HG02588 (cell line): ENCODE data around the gene ADPRH.
"Not testable (repeated sequence)": the region's sequence is repeated elsewhere in the genome, so short reads cannot be mapped to it uniquely, and the experiment has no call there.

Experiments used
- ATAC-seq: cut with Tn5 transposase; IDR thresholded peaks from one replicate; pipeline ENCODE4 v1.9.1; 2021; ENCODE audit warnings: mild to moderate bottlenecking, moderate library complexity; ENCODE audit not compliant: unreplicated experiment

The ADPRH gene

DNA sequence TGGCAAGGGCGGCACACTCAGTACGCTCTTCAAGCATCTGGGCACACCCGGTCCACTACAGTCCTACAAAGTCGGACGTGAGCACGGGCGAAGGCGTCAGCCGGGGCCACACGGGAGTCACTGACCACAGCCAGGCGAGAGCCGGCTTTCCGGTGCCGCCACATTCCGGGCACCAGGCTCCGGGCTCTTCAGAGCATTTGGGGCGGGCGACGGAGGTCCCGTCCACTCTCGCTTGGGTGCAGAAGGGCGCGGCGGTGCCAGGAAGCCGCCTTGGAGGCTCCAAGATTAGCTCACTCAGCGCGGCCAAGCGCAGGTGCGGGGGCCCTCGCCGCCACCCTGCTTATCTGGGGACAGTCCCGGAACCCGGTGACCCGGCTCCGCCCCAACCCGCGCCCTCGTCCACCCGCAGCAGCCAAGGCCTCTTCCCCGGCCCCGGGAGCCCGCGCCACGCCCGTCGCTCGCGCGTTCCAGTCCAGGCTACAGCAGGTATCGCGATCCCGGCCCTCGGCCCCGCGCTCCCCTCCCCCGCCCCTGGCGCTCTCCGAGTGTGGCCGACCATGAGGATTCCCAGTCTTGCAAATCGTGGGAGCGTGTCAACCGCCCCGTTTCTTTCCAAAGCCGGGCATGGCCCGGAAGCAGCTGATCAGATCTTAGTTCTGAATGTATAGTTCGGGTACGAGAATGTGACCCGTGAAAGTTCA lies at the start of gene ADPRH:
TSS of gene ADPRH (plus strand) at position 127 of the 701 bp plus-strand sequence. CDS start 2,678 bp downstream, outside the sequence.
- peak; percentile 74 for ATAC-seq

DNA sequence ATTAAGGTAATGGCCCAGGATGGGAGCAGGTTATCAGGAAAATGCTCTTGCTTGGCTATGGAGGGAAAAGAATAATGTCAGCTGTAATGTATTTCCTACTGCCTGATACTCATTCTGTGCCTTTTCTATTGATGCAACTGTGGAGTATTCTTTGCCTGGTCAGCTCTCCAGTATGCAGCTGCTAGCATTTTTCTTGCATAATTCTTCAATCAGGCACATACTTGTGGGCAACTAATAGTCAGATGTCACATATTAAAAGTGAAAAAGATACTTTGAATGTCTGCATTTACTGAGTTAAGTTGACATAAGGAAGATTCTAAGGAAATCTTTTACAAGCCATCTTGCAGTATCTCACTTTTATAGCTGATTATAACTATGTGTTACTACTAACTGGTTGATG lies 49.4 kb upstream of the ADPRH start:
- ATAC-seq: no peak

DNA sequence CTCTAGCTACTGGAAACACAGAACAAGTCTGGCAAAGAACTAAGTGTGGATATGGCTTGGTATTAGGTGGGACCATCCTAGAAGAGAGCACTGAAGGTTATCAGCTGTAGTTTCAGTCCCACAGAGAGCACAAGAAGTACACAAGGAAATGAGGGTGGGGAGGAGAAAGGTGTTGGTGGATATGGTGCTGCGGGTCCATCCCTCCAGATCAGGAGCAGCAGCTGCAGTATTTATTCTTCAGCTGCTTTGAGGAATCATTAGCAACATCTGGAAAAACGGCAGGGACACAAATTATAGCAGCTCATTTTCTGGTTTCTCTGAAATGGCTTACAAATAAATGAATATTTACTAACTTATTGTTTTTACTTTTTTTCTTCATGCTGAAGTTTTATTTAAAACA lies 48.8 kb upstream of the ADPRH start:
- ATAC-seq: no peak

DNA sequence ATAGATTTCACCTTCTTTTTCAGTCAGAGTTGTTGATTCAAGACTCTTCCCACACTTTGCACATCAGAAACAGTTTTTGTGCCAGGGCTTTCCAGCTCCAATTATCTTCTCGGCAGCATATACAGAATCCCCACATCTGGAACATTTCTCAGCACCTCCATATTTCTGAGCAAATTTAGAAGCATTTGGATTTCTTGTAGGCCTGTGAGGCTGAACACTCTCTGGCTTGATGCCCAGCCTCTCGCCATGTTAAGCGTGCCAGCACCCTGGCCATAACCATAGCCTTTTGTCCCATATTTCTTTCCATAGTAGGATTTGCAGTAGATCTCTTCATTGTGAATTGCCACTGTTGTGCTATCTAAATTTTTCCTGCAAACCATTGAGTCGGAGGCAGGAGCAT lies 48.1 kb upstream of the ADPRH start:
- ATAC-seq: no peak

DNA sequence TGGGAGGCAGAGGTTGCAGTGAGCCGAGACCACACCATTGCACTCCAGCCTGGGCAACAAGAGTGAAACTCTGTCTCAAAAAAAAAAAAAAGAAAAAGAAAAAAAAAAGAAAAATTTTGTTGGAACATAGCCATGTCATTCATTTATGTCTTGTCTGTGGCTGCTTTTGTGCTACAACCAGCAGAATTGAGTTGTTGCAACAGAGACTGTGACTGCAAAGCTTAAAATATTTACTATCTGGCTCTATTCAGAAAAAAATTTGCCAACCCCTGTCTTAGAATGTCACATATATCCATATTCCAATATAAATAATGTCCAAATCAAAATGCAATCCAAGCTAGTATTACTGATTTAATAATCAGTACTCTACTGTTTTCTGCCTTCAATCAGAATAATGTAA lies 45.0 kb upstream of the ADPRH start:
- ATAC-seq: no peak

DNA sequence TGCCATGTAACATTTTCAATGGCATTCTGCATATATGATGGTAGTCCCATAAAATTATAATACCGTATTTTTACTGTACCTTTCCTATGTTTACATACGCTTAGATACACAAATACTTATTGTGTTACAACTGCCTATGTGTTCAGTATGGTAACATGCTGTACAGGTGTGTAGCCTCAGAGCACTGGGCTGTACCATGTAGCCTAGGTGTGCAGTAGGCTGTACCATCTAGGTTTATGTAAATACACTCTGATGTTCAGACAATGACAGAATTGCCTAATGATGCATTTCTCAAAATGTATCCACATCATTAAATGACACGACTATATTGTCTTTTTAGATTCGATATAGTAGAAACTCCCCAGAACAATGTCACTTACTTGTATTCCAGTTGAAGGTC lies 42.5 kb upstream of the ADPRH start:
- no peak for ATAC-seq

DNA sequence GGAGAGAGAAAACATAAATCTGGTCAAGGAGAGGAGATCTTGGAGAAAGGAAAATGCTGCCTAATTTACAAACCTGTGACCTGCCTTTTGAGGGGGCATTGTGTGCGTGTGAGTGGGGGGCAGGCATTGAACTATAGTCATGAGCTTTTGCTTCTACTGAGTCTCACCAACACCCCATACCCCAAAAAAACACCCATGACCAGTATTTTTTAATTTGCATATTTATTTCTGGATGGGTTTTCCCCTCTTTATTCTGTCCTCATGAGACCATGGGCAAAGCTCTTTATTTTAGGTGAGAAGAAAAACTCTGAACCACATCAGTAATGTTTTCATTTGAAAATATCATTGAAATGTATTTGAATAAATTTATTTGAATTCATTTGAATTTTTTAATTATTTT lies 40.5 kb upstream of the ADPRH start:
- ATAC-seq: no peak

DNA sequence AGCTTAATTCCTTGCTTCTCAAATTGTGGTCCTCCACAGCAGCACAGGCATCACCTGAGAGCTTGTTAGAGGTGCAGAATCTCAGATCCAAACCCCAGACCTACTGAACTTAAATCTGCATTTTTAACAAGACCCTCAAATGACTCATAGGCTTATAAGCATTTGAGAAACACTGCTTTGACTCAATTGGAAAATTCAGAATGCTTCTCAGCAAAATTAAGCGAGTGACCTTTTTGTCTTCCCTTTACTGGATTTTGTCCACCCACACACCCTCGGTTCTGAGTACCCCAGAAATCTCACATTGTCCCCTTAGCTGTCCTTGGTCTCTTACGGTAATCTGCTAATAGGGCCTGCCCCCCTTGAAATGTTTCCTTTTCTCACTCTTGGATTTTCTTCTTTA lies 37.7 kb upstream of the ADPRH start:
- no peak for ATAC-seq

DNA sequence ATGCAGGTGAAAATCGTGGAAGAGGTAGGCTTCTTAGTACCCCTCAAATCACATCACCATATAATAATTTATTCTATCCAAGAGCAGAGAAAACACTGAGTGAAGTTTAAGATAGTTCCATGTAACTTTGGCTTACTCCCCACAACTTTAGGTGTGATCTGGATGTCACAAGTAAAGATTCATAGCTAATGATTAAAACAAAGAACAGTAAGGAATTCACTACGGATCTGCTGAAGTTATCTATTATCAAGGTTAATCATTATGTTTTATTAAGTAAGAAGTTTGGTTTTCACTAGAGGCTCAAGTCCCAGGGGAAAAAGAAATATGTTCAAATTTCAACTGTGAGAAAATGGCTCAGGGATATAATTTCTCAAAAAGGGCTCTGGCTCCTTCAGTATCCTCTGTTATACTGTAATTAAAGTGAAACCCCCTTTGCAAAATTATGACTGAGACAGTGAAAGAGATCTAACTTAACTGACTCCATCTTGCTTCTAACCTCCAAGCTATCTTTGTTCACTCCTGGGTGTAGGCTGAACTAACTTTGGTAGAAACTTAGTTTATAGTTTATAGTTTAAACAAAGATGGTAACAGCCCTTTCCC lies 37.0 kb upstream of the ADPRH start:
- ATAC-seq: no peak

DNA sequence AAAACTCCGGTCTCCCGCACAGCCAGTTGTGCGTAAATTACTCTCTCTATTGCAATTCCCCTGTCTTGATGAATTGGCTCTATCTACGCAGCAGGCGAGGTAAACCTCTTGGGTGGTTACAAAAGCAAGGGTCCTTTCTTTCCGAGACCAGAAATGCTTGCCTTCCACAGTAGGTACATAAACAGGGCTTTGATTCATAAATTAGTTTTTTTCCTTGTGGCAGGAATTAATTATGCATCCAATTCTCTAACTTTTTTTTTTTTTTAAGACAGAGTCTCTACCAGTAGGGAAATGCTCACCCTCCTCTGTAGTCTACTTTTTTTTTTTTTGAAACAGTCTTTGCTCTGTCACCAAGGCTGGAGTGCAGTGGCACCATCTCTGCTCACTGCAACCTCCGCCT lies 36.1 kb upstream of the ADPRH start:
- no peak for ATAC-seq

DNA sequence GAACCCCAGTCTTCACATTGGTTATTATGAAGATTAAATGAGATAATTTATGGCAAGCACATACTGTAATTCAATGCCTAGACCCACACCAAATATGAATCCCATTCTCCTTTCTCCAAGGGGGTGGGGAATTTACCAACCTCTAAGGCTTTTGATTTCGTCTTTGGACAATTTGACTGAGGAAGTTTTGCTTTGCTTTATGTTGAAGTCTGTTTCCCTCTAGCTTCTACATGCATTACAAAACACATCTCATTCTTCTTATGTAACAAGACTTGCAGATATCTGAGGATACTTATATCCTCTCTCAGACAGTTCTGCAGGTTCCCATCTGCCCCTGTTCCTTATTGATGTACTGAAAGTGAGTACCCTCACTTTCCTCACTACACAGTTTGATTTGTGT lies 32.1 kb upstream of the ADPRH start:
- ATAC-seq: no peak

DNA sequence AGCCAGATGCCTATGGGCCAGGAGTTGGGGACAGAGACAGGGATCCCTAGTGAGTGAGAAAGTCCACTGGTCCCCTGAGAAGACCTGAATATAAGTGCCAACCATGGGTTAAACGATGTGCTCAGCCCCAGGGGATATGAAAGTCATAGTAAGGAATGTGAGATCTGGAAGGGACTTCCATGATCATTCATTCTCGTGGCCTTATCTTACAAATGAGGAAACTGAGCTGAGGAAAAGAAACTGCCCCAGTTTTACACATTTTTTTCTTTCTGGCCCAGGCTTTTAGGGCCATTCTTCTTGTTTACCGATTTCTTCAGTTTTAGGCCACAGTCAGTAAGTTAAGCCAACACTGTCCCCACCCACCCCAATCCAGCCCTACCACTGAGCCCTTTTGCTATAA lies 31.0 kb upstream of the ADPRH start:
- ATAC-seq: no peak

DNA sequence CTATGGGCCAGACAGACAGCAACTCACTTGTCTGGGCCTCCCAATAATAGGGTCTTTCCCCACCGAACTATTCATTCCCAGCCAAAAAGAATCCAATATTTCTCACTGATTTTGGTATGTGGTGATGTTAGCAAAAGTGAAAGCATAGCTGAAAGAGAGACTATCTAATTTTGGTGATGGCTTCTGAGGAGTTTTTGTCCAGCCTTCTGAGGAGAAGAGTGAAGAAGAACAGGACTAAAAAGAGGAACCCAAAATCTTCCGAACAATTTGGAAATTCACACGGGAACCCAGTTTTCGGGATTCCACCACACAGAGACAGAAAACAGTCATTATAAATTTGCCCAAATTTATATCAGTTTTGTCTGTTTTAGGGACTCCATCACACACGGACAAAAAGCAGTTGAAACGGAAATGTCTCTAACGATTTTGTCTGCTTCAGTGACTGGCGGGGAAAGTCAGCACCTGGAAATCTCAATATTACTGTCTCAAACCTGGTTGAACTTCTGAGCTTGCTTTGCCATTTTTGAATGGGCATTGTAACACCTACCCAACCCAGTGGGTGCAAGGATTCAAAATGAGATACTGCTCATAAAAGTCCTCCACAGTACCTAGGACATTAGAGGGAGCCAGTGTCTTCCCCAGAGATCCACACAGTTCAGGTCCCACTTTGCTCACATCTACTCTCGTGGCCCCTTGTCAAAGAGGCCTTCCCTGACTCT lies 28.9 kb upstream of the ADPRH start:
- no peak for ATAC-seq

DNA sequence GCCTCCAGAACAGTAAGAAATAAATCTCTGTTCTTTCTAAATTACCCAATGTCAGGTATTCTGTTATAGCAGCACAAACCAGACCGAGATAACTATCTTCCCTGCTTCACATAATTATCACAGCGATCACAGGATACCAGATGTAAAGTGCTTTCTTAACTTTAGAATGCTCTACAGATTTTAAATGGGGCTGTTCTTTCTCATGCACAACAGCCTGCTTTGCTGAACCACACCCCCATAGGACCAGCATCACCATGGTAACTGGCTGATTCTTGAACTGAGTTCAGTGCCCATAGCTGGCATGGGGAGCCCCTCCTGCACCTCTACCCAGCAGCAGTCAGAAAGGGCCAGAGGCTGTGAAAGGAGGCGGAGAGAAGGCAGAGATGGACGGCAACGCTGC lies 27.7 kb upstream of the ADPRH start:
- no peak for ATAC-seq

DNA sequence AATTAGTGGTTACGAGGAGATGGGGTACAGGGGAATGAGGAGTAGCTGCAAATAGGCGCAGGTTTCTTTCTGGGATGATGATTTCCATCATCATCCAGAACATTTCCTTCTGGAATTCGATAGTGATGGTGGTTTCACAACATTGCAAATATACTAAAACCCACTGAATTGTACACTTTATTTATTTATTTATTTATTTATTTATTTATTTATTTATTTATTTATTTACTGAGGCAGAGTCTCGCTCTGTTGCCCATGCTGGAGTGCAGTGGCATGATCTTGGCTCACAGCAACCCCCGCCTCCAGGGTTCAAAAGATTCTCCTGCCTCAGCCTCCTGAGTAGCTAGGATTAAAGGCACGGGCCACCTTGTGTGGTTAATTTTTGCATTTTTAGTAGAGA lies 26.4 kb upstream of the ADPRH start:
- not testable (repeated sequence) for ATAC-seq

DNA sequence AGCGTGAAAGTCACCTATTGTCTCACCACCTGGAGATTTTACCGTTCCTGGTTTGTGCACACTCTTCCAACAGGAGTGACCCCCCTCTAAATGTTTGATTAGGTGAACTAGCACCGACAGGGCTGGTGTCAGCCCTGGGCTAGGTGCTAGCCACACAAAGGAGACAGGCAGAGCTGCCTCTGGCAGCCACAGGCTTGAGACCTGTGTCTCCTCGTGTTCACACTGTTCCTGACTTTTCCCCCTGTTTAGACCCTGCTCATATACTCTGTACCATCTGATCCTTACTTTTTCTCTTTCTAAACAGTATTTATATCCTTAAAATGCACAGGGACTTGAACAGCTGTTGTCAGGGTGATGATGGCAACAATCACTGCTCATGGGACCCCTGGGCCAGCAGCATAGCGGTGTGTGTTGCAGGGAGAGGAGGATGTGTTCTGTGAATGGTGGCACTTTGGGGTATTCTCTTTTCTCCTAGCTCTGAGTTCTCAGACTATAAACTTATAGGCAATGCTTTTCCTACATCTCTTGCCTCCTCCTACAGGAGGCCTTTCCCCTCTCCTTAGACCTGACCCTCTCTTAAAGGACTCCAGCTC lies 25.4 kb upstream of the ADPRH start:
- ATAC-seq: no peak

DNA sequence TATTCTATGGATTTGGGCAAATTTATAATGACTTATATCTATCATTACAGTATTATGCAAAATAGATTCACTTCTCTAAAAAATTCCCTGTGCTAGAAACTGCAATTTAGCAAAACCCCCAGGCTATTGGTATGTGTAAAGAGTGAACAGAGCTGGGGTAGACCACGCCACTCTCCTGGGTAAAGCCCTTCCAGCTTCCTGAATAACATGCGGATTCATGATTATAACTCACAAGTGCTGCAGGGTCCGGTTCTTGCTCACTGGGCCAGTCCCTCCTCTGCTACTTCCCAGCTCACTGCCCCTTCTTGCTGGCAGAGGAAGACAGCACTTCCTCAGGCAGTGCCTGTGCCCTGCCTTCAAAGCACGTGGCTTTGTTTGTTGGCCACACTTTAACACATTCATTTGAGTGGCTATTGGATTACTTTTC lies 24.0 kb upstream of the ADPRH start:
- ATAC-seq: no peak

DNA sequence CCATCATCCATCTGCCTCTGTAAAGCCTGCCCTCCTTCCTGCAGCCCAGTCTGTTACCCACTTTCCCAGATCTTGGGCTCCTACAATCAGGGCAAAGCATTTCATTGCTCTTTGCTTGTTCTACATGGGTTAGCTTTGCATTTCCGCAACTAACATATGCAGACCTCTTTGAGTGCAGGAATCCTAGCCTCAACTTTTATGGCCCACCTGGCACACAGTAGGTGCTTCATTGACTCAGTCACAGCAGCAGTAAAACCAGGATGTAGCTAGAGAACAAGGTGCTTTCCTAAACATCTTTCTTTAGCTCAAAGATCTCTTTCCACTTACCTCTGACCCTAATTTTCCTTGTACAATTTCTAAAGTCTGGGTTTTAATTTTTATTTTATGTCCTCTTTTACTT lies 23.4 kb upstream of the ADPRH start:
- no peak for ATAC-seq

DNA sequence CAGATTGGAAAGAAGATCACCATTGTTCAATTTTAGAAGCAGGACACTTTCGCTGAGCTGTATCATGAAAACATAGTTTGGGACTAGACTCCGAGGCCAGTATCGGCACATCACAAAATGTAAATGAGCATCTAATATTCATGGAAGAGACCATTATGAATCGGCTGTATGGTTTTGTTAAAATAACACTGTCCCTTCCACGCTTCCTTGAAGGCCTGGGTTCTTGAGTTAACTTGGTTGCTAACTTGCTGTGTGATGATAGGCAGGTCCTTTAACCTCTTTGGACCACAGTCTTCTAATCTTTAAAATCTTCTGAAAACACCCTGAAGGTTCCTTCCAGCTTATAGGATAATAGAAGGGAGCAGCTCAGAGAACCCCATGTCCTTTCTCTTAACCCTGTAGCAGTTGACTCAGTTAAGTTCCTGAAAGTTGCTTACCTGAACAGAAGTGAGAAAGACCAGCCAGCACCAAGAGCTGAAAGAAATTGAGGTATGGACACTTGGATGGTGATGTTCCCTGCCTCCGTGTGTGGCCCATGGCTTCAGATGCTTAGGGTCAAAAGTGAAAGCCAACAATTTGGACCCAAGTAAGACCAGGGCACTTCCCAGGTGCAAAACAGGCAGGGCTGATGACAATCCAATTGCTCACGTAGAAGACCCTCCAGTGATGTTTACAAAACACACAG lies 22.0 kb upstream of the ADPRH start:
- ATAC-seq: no peak

DNA sequence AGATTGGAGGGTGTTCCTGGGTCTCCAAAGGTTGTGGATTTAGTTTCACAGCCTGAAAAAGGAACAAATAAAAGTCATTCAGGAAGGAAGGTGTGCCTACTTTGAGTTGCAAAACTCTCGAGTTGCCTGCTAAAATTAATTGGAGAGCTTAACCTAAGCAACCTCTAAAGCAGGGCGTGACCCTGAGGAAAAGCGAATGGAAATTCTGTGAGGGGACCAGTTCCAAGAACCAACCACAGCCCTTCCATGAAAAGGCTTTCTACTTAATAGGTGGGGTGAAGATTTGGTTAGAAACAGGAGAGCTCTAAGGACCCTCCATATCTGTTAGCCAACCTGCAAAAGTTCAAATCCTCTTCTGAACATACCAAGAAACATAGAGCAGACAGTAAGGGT lies 21.4 kb upstream of the ADPRH start:
- ATAC-seq: no peak

DNA sequence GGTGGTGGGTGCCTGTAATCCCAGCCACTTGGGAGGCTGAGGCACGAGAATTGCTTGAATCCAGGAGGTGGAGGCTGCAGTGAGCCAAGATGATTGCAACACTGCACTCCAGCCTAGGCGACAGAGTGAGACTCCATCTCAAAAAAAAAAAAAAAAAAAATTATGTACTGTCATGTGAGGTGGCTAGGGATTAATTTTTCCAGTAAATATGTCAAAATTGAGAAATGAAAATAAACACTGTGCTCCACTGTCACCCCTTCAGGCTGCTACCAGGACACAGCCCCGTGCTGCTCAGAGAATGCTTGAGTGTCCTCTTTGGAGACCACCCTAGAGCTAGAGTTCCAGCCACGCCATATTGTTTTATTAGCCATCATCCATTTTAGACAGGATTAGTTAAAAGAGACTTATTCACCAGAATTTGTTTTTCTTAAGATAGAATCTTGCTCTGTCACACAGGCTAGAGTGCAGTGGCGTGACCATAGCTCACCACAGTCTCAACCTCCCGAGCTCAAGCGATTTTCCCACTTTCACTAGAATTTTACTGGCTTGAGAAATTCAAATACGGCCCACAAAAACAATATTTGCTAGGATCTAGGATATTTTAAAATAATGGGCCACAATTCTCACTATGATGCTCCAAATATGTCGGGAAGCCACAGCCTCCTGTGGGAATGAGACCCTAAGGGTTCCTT lies 20.5 kb upstream of the ADPRH start:
- ATAC-seq: no peak
